CD4-positive, alpha-beta T cell (primary cell): ENCODE results near the gene PIAS1. TPM values are rescaled to one million over a fixed set of nuclear protein-coding genes. Genes with fewer than 3 reads are reported as not detected.

Source experiments
- ATAC-seq: fragments of 200-7000 bp; cut with Tn5 transposase; one replicate; pipeline ENCODE4 v1.10.0; 2022; ENCODE audit warnings: mild to moderate bottlenecking; ENCODE audit not compliant: poor library complexity
- CTCF ChIA-PET: fragments of 350-600 bp; sonication (Branson Sonifier 250); formaldehyde crosslinking; loops from one replicate; lab custom pipeline; 2021; ENCODE audit warnings: antibody characterized with exemption, inconsistent platforms; lab: Charles Lee
- POLR2A ChIA-PET: fragments of 350-600 bp; sonication (Branson Sonifier 250); formaldehyde crosslinking; loops from one replicate; lab custom pipeline; 2021; ENCODE audit warnings: antibody characterized with exemption, inconsistent platforms; lab: Charles Lee
- DNase-seq, 14 experiments: peaks; one replicate each; pipeline ENCODE4 v3.0.0-alpha.2; 2013 to 2020; ENCODE audit warnings: mixed read lengths in 2 of 14
- H3K27ac ChIP-seq, 2 donors: one replicate each; pipeline versions ENCODE4 v1.5.1 to v1.7.0; 2013; ENCODE audit warnings: low read length in 2 of 2, low read depth in 1 of 2, mild to moderate bottlenecking in 1 of 2
- H3K27me3 ChIP-seq, 2 experiments: 1 replicate in 1 of 2; 2 replicates in 1 of 2; pipeline versions ENCODE4 v1.6.1 to v1.7.0; 2013; ENCODE audit warnings: low read length in 2 of 2, control low read depth in 1 of 2, mild to moderate bottlenecking in 1 of 2, moderate library complexity in 1 of 2; ENCODE audit not compliant: insufficient read depth in 2 of 2, control insufficient read depth in 1 of 2
- H3K36me3 ChIP-seq: one replicate; pipeline ENCODE4 v1.6.1; 2013; ENCODE audit warnings: low read length, control low read depth; ENCODE audit not compliant: insufficient read depth
- H3K4me1 ChIP-seq: one replicate; pipeline ENCODE4 v1.6.1; 2013; ENCODE audit warnings: low read length, control low read depth; ENCODE audit not compliant: insufficient read depth
- H3K4me3 ChIP-seq: one replicate; pipeline ENCODE4 v1.5.1; 2013; ENCODE audit warnings: mild to moderate bottlenecking, low read length, moderate library complexity
- H3K9me3 ChIP-seq, 2 experiments: 1 replicate in 1 of 2; 2 replicates in 1 of 2; pipeline versions ENCODE4 v1.6.1 to v1.7.0; 2013; ENCODE audit warnings: low read length in 2 of 2, mild to moderate bottlenecking in 2 of 2, control low read depth in 1 of 2, moderate library complexity in 1 of 2; ENCODE audit not compliant: control insufficient read depth in 1 of 2, insufficient read depth in 1 of 2
- H3K27ac Mint-ChIP-seq: one replicate; pipeline ENCODE4 v1.8.0; 2020; ENCODE audit warnings: mixed read lengths
- H3K27me3 Mint-ChIP-seq: one replicate; pipeline ENCODE4 v1.8.0; 2021; ENCODE audit warnings: mixed read lengths
- H3K36me3 Mint-ChIP-seq: one replicate; pipeline ENCODE4 v1.8.0; 2021; ENCODE audit warnings: low read depth, mixed read lengths
- H3K4me1 Mint-ChIP-seq: one replicate; pipeline ENCODE4 v1.8.0; 2021; ENCODE audit warnings: low read depth, mixed read lengths
- H3K4me3 Mint-ChIP-seq: one replicate; pipeline ENCODE4 v1.8.0; 2020; ENCODE audit warnings: mild to moderate bottlenecking, mixed read lengths
- H3K9me3 Mint-ChIP-seq: one replicate; pipeline ENCODE4 v1.8.0; 2020; ENCODE audit warnings: mixed read lengths
- intact Hi-C, 2 experiments: fragments of 100-400 bp; cut with DNase I in 1 of 2; cut with micrococcal nuclease in 1 of 2; formaldehyde crosslinking; loops; one replicate each; pipeline versions ENCODE4 v1.15.1 to v1.9.0; 2023 to 2025; cut with DNase I, micrococcal nuclease
- total RNA-seq, 174 experiments: library from RNA in 2 of 174; stranded (reverse) in 2 of 174; gene quantifications; one replicate each; pipeline ENCODE4 v1.2.3 and lab custom pipeline; 2021 to 2026
- TF ChIP-seq, protein P1 (sequence below): fragments of 200-600 bp; IDR thresholded peaks from one replicate; pipeline ENCODE4 v1.8.0; 2022; ENCODE audit warnings: antibody characterized with exemption, mild to moderate bottlenecking

PIAS1 gene
- total RNA-seq, 2 experiments from 2014 or later, result 73.1 to 74.8 TPM

DNA sequence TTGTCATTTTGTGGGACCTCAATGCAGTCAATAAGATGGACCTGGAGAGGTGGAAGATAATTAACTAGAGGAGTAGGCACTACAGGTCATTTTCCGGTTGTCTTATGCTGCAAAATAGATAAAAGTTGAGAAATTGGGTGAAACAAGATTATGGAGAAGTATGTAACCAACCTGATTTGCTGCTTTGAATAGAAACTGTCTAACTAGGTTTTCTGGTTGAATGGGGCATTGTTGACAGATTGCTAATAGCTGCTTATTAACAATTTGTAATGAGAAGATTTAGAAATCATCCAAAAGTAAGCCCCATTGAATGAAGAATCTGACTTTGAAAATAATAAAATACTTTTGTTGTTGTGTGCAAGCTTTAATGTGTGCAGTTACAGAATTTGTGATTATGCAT lies 26.2 kb downstream of the PIAS1 start:
- TF ChIP-seq, protein P1, sequence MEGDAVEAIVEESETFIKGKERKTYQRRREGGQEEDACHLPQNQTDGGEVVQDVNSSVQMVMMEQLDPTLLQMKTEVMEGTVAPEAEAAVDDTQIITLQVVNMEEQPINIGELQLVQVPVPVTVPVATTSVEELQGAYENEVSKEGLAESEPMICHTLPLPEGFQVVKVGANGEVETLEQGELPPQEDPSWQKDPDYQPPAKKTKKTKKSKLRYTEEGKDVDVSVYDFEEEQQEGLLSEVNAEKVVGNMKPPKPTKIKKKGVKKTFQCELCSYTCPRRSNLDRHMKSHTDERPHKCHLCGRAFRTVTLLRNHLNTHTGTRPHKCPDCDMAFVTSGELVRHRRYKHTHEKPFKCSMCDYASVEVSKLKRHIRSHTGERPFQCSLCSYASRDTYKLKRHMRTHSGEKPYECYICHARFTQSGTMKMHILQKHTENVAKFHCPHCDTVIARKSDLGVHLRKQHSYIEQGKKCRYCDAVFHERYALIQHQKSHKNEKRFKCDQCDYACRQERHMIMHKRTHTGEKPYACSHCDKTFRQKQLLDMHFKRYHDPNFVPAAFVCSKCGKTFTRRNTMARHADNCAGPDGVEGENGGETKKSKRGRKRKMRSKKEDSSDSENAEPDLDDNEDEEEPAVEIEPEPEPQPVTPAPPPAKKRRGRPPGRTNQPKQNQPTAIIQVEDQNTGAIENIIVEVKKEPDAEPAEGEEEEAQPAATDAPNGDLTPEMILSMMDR, result no peak
- Histone ChIP-seq H3K4me3 (no peak overlapping the region), H3K4me1 (peaks cover 15% of the 10 kb centered on the region), H3K9me3 (no peaks in the 10 kb centered on the region), H3K27me3 (no peaks in the 10 kb centered on the region), H3K36me3 (no peaks in the 10 kb centered on the region), H3K27ac (no peak overlapping the region)
- no peak for DNase-seq
- CTCF ChIA-PET, result no interaction called here
- Mint-ChIP-seq H3K27me3 (no peaks in the 10 kb centered on the region), H3K36me3 (peaks cover 10% of the 10 kb centered on the region), H3K9me3 (no peaks in the 10 kb centered on the region), H3K4me3 (no peak overlapping the region), H3K4me1 (peaks cover 94% of the 10 kb centered on the region), H3K27ac (no peak overlapping the region)
- intact Hi-C loops, result no loop called here
- no peak for ATAC-seq
- POLR2A ChIA-PET, result interaction anchor here (1.3 to 2.1 kb wide), 2 partner anchors 24 to 26 kb away, joined by 3 to 7 read pairs; partner anchors contain the start of gene PIAS1

DNA sequence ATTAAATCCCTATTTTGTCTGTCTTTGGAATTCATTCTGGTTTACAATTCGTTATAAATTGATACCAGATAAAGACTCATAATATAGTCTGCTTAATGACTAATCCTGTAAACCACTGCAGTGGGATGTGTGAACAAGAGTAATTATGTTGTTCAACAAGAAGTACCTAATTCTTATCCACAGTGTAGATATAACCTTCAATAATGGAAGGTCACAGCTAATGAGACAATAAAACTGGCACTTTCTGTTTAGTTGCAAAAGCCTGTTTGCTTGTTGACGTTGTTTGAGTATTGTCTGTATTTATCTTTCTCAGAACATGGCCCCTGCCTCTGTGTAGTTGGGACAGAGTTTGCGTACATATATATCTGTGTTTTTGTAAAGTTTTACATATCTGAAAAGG lies 26.7 kb downstream of the PIAS1 start:
- intact Hi-C loops, result no loop called here
- Mint-ChIP-seq H3K27me3 (no peaks in the 10 kb centered on the region), H3K27ac (peak overlapping the region; percentile 14), H3K4me3 (no peak overlapping the region), H3K9me3 (no peaks in the 10 kb centered on the region), H3K4me1 (peaks cover 94% of the 10 kb centered on the region), H3K36me3 (peaks cover 14% of the 10 kb centered on the region)
- TF ChIP-seq, protein P1, result no peak
- Histone ChIP-seq H3K4me3 (no peak overlapping the region), H3K27me3 (no peaks in the 10 kb centered on the region), H3K27ac (no peak overlapping the region), H3K4me1 (peaks cover 12% of the 10 kb centered on the region), H3K9me3 (no peaks in the 10 kb centered on the region), H3K36me3 (no peaks in the 10 kb centered on the region)
- DNase-seq (no peak), ATAC-seq (no peak)
- POLR2A ChIA-PET, result interaction anchor here (2.1 kb wide), 1 partner anchor 26 kb away, joined by 7 read pairs; the partner anchor contains the start of gene PIAS1
- CTCF ChIA-PET, result no interaction called here

DNA sequence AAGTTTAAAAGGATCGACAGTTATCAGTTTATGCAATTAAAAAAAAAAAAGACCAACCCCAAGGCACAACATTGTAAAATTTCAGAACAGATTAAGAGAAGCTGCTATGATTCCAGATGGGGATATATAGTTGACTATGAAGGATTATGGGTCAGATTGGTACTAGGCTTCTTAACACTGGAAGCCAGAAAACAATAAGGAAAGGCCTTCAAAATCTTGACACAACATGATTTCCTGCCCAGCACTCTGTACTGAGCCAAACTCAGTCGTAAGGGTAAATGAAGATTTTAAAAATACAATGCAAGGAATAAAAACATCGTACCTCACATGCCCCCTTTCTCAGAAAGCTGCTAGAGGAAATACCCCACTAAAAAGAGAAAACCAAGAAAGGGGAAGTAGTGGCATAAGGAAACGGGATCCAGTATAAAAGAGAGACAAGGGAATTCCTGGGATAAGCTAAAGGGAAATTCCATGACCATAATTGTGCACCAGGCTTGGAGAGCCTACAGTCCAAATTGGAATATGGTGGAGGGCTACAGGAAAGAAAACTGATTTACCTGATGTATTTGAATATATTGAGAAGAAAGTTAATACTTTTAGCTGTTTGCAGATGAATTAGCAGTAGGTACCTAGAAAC lies 27.9 kb downstream of the PIAS1 start:
- H3K27me3 Mint-ChIP-seq, result no peaks in the 10 kb centered on the region
- H3K4me3 ChIP-seq, result no peak overlapping the region
- ATAC-seq (no peak), DNase-seq (no peak)
- no peaks in the 10 kb centered on the region for H3K27me3 ChIP-seq
- TF ChIP-seq, protein P1, result no peak
- peaks cover 6% of the 10 kb centered on the region for H3K4me1 ChIP-seq
- peaks cover 24% of the 10 kb centered on the region for H3K36me3 Mint-ChIP-seq
- H3K27ac ChIP-seq, result no peak overlapping the region
- H3K9me3 ChIP-seq, result no peaks in the 10 kb centered on the region
- POLR2A ChIA-PET, result interaction anchor here (1.0 to 2.1 kb wide), 3 partner anchors 28 to 31 kb away, joined by 3 to 7 read pairs (median 5); partner anchors contain the start of gene PIAS1
- CTCF ChIA-PET, result no interaction called here
- H3K4me3 Mint-ChIP-seq, result peak overlapping the region; percentile 36
- peaks cover 8% of the 10 kb centered on the region for H3K36me3 ChIP-seq
- intact Hi-C loops, result no loop called here
- no peaks in the 10 kb centered on the region for H3K9me3 Mint-ChIP-seq
- peaks cover 89% of the 10 kb centered on the region for H3K4me1 Mint-ChIP-seq
- H3K27ac Mint-ChIP-seq, result peak overlapping the region; percentile 14
